ENCODE results near the gene CEBPZOS.
A peak's percentile ranks its signal among the peaks of the same experiment; 100 is the strongest.
"Not testable (repeated sequence)": the region's sequence is repeated elsewhere in the genome, so short reads cannot be mapped to it uniquely, and the experiment has no call there.

Gene CEBPZOS

GRCh38 chr2:37191253-37191652 lies 5.0 kb upstream of the CEBPZOS start:
- no peak for DNase-seq

- DNase-seq = no peak
Measured at GRCh38 chr2:37191747-37192146, 4.5 kb upstream of the CEBPZOS start.

- DNase-seq = no peak
Measured at GRCh38 chr2:37192551-37192950, 3.7 kb upstream of the CEBPZOS start.

GRCh38 chr2:37195862-37196319 lies 405 bp upstream of the CEBPZOS start:
- not testable (repeated sequence) for DNase-seq

- DNase-seq = no peak
Measured at GRCh38 chr2:37198681-37199065, 2.4 kb downstream of the CEBPZOS start.

- DNase-seq = no peak
Measured at GRCh38 chr2:37201208-37201607, 4.9 kb downstream of the CEBPZOS start.

- DNase-seq = peak; percentile 21
Measured at GRCh38 chr2:37201766-37202165, 5.5 kb downstream of the CEBPZOS start.

GRCh38 chr2:37203708-37204107 lies 7.4 kb downstream of the CEBPZOS start:
- DNase-seq = no peak

- not testable (repeated sequence) for DNase-seq
Measured at GRCh38 chr2:37205071-37205661, 8.9 kb downstream of the CEBPZOS start.

GRCh38 chr2:37205689-37206341 lies 9.5 kb downstream of the CEBPZOS start:
- DNase-seq = no peak

GRCh38 chr2:37206760-37207159 lies 10.5 kb downstream of the CEBPZOS start:
- not testable (repeated sequence) for DNase-seq

GRCh38 chr2:37211212-37211611 lies 14.9 kb downstream of the CEBPZOS start:
- DNase-seq = no peak

- DNase-seq = no peak
Measured at GRCh38 chr2:37211939-37212338, 15.6 kb downstream of the CEBPZOS start.

GRCh38 chr2:37215250-37215649 lies 19.0 kb downstream of the CEBPZOS start:
- DNase-seq = no peak

GRCh38 chr2:37219046-37219445 lies 22.8 kb downstream of the CEBPZOS start:
- no peak for DNase-seq

GRCh38 chr2:37223131-37223530 lies 26.8 kb downstream of the CEBPZOS start:
- DNase-seq = no peak

GRCh38 chr2:37224063-37224462 lies 27.8 kb downstream of the CEBPZOS start:
- DNase-seq = no peak

GRCh38 chr2:37225129-37225528 lies 28.8 kb downstream of the CEBPZOS start:
- DNase-seq = not testable (repeated sequence)

GRCh38 chr2:37226863-37227262 lies 30.6 kb downstream of the CEBPZOS start:
- DNase-seq = no peak

- DNase-seq = no peak
Measured at GRCh38 chr2:37228788-37229187, 32.5 kb downstream of the CEBPZOS start.

- DNase-seq = peak; percentile 4
Measured at GRCh38 chr2:37230581-37230980, 34.3 kb downstream of the CEBPZOS start.

- peak; percentile 89 for DNase-seq
Measured at GRCh38 chr2:37231241-37232130, 35.2 kb downstream of the CEBPZOS start, which contains the start of the genes CEBPZ and NDUFAF7. TSS of gene CEBPZ (minus strand) at chr2:37231596. CDS start at chr2:37231567, 29 bp downstream. TSS of gene NDUFAF7 (plus strand) at chr2:37231658. CDS start at chr2:37231706, 48 bp downstream.
